GM18867 (cell line): Measurements from ENCODE around the gene MORN1.

Source experiments
- ATAC-seq: cut with Tn5 transposase; IDR thresholded peaks from one replicate; pipeline ENCODE4 v1.9.1; 2021; ENCODE audit warnings: mild to moderate bottlenecking, moderate library complexity; ENCODE audit not compliant: unreplicated experiment

MORN1 gene

GRCh38 chr1:2353551-2354438, 37.6 kb downstream of the MORN1 start:
- no peak for ATAC-seq

- no peak for ATAC-seq
These were observed 38.3 kb downstream of the MORN1 start for GRCh38 chr1:2352897-2353550.

DNA sequence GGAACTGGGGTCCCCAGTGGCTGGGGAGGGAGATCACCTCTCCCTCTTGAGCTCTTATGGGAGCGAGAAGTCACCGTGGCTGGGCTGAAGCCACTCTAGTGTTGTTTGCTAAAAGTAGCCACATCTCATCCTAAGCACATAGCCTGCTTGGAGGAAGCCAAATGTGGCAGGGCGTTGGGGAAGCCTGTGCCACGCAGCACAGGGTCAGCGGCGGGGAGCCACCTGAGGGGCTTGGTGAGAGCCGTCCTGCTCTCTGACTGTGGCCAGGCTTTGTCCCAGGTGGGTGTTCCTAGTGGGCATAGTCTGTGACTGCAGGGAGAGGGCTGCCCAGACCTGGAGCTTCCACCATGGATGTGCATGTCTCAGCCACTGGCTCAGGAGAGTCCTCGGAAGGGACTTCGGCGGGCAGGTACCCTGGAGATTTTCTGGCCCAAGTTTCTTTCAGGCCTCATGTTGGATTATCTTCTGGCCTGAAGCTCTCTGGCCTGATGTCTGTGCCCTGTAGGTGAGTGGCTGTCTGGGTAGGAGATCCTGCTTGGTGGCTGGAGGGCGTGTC, 38.9 kb downstream of the MORN1 start:
- no peak for ATAC-seq

GRCh38 chr1:2351723-2352122, 39.6 kb downstream of the MORN1 start:
- ATAC-seq, result no peak

DNA sequence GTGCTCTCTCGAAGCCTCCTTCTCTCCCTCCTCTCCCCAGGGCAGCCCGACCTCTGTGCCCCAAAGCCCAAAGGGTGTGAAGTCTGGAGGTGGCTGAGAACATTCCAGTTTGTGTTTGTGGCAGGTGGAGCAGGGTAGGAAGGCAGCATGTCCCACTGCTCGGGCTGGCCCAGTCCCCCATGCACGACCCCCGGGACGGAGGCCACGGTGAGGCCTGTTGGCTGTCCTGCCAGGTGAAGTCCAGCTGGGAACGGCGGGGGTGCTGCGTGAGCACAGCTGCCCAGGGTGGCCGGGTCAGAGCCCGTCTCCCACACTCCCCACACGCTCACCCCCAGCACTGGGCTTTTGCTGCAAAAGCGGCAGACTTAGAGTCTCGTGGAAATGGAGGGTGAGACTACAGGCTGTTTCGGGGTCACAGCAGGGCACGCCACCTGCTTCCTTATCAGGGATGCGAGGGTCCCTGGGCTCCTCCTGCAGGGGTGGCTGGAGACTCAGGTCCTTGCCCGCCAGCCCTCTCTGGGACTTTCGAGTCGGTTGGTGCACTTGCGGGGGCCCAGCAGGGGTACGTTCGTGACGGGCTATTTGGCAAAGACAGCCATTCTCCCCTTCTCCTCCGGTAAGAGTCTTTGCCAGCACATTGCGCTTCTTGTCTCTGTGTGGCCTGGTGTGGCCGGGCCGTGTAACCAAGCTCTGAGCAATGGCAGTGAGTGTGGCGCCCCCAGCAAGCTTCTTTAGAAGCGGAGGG, 40.3 kb downstream of the MORN1 start:
- ATAC-seq, result no peak

GRCh38 chr1:2350501-2350900, 40.9 kb downstream of the MORN1 start:
- ATAC-seq, result no peak

DNA sequence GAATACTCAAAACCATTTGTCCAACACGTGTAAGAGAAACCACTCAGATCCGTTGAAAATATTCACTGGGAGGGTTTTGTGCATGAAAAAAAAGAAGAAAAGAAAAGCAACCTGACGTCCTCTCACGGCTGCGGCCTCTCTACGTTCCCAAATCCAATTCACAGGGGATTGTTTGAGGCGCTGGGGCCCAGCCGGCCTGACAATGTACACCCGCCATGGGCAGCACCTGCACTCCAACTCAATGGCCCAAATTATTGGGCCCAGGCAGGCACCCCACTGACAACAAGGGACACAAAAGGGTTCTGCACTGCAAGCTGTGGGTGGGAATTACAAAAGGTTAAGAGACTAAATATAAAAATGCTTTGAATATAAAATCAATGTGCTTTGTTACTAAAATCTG, 41.5 kb downstream of the MORN1 start:
- no peak for ATAC-seq

DNA sequence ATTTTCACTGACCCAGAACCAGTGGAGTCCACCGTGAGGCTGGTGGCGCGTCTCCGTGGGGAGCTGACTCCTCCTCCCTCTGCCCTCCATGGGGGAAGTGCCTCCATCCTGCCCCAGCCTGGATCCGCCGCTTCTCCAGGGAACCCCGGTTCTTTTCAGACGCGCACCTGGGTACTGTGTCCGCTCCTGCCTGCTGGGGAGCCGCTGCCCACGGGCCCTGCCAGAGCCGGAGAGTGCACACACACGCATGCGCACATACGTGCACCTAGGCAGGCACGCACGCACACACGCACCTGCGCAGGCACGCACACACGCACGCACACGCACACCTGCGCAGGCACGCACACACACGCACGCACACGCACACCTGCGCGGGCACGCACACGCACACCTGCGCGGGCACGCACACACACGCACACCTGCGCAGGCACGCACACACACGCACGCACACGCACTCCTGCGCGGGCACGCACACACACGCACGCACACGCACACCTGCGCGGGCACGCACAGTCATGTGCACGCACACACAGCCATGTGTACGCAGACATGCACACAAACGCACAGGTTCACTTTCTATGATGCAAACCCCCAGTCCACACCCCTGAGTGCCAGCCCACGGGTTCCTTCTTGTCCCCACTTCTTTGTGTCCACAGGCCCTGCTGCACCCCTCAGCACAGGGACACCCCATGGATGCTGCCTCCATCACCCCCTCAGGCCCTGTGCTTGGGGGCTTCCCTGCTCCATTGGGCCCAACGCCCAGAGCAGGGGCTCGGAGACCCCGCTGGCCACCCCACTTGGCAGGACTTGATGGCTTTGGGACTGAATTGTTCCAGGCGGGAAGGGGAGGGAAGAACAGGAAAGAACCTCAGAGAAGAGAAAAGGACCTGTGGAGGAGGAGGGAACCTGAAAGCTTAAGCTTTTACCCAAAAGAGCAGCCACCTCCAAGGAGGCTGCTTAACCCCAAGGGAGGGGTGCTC, 42.7 kb downstream of the MORN1 start:
- no peak for ATAC-seq

GRCh38 chr1:2347896-2348295, 43.5 kb downstream of the MORN1 start:
- no peak for ATAC-seq

- no peak for ATAC-seq
These were observed 44.0 kb downstream of the MORN1 start for GRCh38 chr1:2347409-2347785.

DNA sequence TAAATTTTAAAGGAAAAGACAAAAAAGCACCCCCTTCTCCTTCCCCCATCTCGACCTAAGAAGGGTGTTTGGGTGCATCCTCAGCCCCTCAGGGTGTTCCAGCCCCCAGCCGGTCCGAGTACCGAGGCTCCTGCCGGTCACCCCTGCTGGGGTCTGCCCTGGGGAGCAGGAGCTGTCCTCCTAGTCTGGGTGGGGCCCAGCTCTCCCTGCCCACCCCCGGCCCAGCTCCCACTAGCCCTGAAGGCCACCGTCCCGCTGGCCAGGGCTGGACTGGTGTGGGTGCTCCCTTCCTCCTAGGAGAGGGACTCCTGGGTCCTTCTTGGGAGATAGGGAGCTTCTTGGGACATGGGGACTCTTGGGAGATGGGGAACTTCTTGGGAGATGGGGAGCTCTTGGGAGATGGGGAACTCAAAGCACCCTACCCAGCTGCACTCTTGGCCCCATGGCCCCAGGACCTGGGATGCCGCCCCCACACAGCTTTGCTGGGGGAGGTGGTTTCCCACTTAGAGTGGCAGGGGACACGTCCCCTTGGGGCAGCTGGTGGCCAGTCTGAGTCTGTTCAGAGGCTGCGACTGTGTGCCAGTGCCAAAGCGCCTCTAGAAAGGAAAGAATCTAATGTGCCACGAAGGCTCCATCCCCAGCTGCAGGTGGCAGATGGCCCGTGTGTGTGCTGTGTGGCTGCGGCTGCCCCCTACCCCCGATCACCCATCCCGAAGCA, 44.5 kb downstream of the MORN1 start:
- no peak for ATAC-seq

GRCh38 chr1:2345297-2346075, 45.9 kb downstream of the MORN1 start:
- no peak for ATAC-seq

DNA sequence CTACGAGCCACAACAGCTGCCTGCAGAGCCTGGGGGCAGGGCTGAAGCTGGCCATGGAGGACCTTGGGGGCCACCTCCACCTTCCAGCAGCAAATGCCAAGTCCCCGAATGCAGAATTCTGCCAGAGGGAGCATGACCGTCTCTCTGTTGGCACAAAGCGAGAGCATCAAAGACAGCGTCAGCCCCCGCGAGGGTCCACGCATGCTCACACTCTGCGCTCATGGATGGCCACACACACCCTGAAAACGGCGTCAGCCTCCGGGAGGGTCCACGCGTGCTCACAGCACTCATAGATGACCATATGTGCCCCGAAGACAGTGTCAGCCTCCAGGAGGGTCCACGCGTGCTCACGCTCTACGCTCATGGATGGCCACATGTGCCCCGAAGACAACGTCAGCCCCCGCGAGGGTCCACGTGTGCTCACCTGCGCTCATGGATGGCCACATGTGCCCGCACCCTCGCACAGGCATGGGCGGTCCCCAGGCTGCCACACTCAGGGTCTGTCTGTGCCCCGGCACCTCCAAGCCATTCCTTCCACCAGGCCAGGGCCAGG, 46.5 kb downstream of the MORN1 start:
- no peak for ATAC-seq

DNA sequence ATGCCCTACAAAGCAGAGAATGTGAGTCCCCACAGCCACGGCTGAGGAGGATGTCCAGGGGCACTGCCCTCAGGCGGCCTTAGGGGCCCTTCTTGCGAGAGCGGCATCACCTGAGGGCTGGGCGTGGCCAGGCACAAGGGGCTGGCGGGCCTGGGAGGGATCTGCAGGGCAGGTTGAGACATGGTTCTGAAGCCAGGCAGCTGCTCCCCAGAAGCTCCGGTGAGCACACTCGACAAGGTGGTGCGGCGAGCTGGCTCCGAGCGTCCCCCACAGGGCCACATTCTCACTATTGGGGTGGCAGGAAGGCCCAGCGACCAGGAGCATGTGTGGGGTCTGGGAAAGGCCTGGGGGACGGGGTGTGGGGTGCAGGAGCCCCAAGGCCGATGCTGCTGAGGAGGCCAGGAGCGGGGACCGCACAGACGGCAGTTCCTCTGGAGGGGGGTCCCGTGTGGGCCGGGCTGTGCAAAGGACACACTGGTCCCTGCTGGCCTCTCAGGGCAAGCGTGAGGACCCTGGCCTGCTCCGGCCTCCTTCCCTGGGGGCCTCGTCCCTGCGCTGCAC, 47.2 kb downstream of the MORN1 start:
- ATAC-seq, result no peak

DNA sequence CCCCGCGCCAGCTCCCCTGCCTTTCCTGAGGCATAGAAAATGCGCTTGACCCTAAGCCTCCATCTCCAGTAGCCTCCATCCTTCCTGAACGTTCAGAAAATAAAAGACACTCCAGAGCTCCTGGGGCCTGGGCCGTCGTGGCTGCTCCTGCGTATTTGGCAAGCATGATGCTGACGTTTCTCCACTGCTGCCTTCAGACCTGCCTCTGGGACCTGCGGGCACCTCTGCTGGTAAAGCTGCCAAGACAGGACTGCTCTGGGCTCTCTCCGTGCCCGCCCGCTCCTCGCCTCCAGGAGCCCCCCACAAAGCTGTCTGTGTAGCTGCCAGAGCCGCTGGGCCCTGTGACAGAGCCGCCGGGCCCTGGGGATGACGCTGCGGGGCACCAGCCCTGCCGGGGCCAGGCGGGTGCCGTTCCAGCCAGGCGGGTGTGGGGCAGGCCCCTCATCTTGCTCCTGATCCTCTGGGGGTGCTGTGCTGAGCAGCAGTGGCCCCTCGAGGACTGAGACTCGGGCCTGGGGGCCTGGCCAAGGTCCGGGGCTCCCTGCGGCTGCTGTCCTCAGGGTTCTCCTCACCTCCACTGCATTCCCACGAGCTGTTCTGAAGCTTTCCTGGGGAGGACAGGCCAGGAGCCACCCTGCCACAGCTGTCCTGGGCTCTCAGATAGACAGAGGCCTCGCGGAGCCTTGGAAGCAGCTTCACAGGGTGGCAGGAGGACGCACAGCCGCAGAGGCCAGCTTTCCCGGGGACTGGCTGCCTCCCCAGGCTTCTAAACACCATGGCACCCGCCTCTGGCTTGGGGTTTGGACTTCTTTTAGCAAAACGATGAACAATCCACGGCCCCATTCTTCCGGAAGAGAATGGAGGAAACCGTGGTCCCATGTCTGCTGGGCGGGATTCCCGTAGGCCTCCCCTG, 48.1 kb downstream of the MORN1 start:
- ATAC-seq, result no peak

DNA sequence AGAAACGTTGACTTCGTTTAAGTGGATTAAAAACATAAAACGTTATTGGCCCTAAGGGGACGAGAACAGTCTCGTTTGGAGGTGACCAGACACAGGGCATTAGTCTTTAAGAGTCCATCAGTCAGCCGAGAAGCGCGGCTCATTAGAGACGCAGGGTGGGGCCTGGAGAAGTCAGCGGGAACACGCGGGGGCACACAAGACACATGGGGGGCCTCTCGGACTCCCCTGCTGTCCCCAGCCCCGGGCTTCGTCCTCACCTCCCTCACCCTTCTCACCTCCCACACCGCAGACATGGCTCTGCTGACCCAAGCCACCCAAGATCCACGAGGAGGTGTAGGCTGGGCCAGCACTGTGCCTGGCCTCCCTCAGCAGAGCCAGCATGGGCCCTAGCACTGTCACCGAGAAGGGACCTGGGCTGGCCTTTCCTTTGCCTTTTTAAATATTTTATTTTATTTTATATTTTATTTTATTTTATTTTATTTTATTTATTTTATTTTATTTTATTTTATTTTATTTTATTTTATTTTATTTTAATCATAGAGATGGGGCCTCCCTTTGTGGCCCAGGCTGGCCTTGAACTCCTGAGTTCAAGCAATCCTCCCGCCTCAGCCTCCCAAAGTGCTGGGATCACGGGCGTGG, 48.9 kb downstream of the MORN1 start:
- ATAC-seq, result no peak
